Measurements from ENCODE around the gene ATP6V1B1. TPM values are rescaled to one million over a fixed set of nuclear protein-coding genes. Genes with fewer than 3 reads are reported as not detected.

The ATP6V1B1 gene
- total RNA-seq, 4 donors from 2014 or later, result 1.2 to 2.5 TPM; not detected in 2

- Histone ChIP-seq H3K36me3 (no peaks in the 10 kb centered on the region), H3K27ac (no peak overlapping the region), H3K4me3 (no peak overlapping the region), H3K9me3 (no peaks in the 10 kb centered on the region), H3K4me1 (peaks cover 0 to 26% (median 12%) of the 10 kb centered on the region in 4 donors), H3K27me3 (peaks cover 0 to 100% of the 10 kb centered on the region in 2 donors)
- WGBS, 2 donors, result 62 to 68% methylated on average over 42 to 47 of the region's 56 CpGs
- DNase-seq (ENCODE audit: low spot score in 2 of 2), result no peak
- TF ChIP-seq EP300 (IDR thresholded peaks at IDR 0.05), result no peak
- no peak for TF ChIP-seq POLR2A (IDR thresholded peaks at IDR 0.05)
- TF ChIP-seq CTCF (IDR thresholded peaks at IDR 0.05), result no peak
Observed at GRCh38 chr2:70904371-70905216, 31.1 kb upstream of the ATP6V1B1 start.

- Histone ChIP-seq H3K4me1 (peaks cover 0 to 15% (median 6%) of the 10 kb centered on the region in 4 donors), H3K9me3 (no peaks in the 10 kb centered on the region), H3K27ac (no peak overlapping the region), H3K27me3 (peaks cover 0 to 99% of the 10 kb centered on the region in 2 donors), H3K36me3 (no peaks in the 10 kb centered on the region), H3K4me3 (no peak overlapping the region)
- DNase-seq (ENCODE audit: low spot score in 2 of 2), result no peak
- 69 to 74% methylated on average over 18 of the region's 18 CpGs for WGBS, 2 donors
- TF ChIP-seq POLR2A (IDR thresholded peaks at IDR 0.05), result no peak
- no peak for TF ChIP-seq CTCF (IDR thresholded peaks at IDR 0.05)
- no peak for TF ChIP-seq EP300 (IDR thresholded peaks at IDR 0.05)
Observed at GRCh38 chr2:70905443-70906421, 30.0 kb upstream of the ATP6V1B1 start.

- H3K27ac ChIP-seq, result no peak overlapping the region
- no peak overlapping the region for H3K4me3 ChIP-seq
- 62 to 68% methylated on average over 16 of the region's 16 CpGs for WGBS, 2 donors
- no peaks in the 10 kb centered on the region for H3K9me3 ChIP-seq
- H3K4me1 ChIP-seq, result peaks cover 0 to 7% (median 2%) of the 10 kb centered on the region in 4 donors
- H3K27me3 ChIP-seq, result peaks cover 0 to 99% of the 10 kb centered on the region in 2 donors
- no peaks in the 10 kb centered on the region for H3K36me3 ChIP-seq
- no peak for TF ChIP-seq EP300 (IDR thresholded peaks at IDR 0.05)
- no peak for TF ChIP-seq POLR2A (IDR thresholded peaks at IDR 0.05)
- no peak for TF ChIP-seq CTCF (IDR thresholded peaks at IDR 0.05)
- no peak for DNase-seq (ENCODE audit: low spot score in 2 of 2)
Observed at GRCh38 chr2:70906439-70907005, 29.2 kb upstream of the ATP6V1B1 start.

GRCh38 chr2:70907130-70908057 is 28.3 kb upstream of the ATP6V1B1 start:
- H3K27me3 ChIP-seq, result peaks cover 0 to 97% of the 10 kb centered on the region in 2 donors

More at GRCh38 chr2:70907130-70908057, 28.3 kb upstream of the ATP6V1B1 start:
- no peak overlapping the region for H3K27ac ChIP-seq
- no peak for DNase-seq (ENCODE audit: low spot score in 2 of 2)
- TF ChIP-seq POLR2A (IDR thresholded peaks at IDR 0.05), result no peak
- TF ChIP-seq CTCF (IDR thresholded peaks at IDR 0.05), result no peak
- TF ChIP-seq EP300 (IDR thresholded peaks at IDR 0.05), result no peak
- 41 to 45% methylated on average over 26 to 40 of the region's 40 CpGs for WGBS, 2 donors
- H3K4me3 ChIP-seq, result peak overlapping the region in 1 of 4 donors; percentile 32
- no peaks in the 10 kb centered on the region for H3K9me3 ChIP-seq
- no peaks in the 10 kb centered on the region for H3K36me3 ChIP-seq
- H3K4me1 ChIP-seq, result no peaks in the 10 kb centered on the region

Measured in tibial nerve (tissue), 4 donors.